GM18868 (cell line): Measurements from ENCODE around the gene RXRG.

Source experiments
- ATAC-seq: cut with Tn5 transposase; IDR thresholded peaks from one replicate; pipeline ENCODE4 v1.9.1; 2021; ENCODE audit warnings: mild to moderate bottlenecking, moderate library complexity; ENCODE audit not compliant: unreplicated experiment

The RXRG gene

DNA sequence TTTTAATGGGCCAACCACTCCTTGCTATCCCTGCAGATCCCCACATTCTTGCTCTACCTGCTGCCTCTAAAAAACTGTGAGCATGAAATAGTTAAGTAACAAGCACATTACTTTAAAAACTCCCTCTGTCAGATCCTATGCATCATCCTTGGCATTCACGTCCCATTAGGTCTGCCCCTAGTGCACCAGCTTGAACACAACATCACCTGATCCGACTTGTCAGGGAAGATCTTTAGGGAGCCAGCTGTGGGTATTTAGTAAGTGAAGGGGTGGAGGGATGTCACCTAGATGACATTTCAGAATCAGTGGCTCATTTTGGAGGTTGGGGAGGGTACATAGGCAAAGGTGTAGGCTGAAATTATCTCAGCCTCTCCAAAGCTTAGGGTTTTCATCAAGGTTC, 33.5 kb downstream of the RXRG start:
- no peak for ATAC-seq

DNA sequence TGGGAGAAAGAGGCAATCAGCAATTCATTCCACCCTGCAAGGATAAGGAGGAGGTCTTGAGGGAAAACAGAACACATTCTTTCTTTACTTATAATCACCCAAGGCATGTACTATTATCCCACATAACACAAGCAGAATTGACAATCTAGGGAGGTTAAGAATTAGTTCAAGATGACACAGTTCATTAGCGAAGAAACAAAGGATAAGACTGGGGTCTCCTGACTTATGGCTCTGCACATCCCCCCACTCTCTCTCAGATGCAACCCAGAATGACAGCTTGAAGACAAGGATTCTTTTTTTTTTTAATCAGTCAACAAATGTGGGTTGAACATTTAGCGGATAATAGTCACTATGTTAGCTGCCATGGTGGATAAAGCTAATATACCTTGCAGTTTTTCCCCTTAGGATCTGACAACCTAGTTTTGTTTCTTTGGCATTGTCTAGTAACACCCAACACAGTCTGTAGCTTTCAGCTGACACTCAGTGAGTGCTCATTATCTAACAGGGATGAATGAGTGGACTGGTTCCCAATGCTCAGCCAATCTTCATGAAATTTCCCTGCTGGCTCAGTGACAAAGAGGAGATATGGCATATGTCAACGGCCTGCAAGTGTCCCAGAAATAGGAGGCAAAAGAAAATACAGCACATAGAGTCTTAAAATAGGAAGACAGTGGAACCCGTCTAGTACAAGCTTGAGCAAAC, 35.1 kb downstream of the RXRG start:
- no peak for ATAC-seq

DNA sequence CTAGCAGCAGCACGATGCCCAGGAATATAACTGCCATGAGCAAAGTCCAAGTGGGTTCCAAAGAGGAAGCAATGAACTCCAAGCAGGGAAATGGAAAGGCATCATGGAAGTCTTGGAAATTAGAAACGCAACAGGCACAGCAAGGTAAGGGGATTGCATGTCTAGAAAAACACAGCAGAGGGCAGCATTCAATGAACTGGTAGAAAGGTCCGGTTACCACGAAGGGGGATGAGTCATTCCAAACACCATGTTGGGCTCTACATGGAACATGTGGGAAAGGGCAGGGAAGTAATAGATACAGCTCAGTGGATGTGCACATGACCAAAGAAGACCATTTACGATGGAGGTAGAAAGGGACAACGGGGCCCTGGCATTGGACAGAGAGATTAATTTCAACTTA, 36.4 kb downstream of the RXRG start:
- no peak for ATAC-seq

DNA sequence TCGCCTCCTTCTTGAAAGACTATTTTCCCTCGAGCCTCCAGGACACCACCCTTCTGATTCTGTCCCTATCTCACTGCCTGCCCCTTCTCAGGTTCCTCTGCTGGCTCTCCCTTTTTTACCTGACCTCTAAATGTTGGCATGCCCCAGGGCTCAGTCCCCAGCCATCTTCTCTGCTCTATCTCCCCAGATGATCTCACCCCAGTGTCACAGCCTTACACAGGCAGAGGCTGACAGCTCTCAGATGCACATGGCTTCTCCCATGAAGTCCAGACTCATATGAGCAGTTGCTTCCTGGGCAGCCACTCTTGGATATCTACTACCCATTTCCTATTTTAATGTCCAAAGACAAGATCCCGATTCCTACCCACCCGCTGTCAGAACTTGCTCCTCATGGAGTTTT, 37.5 kb downstream of the RXRG start:
- ATAC-seq, result no peak

DNA sequence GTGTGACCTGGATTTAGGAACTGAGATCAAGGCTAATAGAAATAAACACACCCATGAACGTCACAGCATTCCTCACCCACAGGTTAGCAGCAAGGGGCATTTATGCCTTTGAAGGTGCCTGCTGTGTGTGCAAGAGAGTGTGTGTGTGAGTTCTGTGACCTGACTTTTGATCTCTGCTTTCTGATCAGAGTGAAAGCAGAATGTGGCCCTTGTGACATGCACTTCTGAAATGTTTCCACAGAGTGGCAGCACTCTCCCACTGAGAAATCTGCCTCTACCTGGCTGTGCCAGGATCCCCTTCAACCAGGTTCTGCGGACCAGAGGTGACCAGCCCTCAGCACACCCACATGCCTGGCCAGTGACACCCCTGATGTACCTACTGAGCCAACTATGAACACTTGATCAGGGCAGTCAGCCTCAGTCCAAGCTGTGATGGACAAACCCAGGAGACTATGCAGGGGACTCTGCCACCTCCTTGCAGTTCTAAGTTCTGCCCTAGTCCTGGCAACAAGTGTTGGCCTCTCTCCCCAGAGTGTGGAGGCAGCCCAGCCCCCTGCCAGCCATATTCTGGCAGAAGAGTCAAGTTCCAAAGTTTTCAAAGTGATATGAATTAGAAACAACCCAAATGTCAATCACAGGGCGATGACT, 41.0 kb downstream of the RXRG start:
- ATAC-seq, result peak; percentile 69

DNA sequence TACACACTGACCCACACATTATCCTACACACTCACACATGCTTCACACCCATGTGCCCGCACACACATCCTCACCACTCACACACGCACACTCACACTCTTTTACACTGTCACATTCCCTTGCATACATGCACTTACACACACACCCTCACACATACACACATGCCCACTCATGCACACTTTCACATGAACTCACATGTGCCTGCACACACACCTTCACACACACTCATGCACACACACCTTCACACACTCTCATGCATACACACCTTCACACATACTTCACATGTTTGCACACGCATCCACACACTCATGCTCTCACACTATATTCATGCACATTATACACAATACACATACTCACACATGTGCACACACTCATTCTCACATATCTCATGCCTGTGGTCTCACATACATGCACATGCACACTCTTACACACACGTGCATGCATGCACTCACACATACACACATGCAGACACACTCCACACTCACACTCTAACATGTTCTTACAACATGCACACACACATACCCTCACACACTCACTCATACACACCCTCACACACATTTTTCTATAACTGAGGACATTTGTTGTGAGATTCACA, 42.3 kb downstream of the RXRG start:
- ATAC-seq, result no peak

DNA sequence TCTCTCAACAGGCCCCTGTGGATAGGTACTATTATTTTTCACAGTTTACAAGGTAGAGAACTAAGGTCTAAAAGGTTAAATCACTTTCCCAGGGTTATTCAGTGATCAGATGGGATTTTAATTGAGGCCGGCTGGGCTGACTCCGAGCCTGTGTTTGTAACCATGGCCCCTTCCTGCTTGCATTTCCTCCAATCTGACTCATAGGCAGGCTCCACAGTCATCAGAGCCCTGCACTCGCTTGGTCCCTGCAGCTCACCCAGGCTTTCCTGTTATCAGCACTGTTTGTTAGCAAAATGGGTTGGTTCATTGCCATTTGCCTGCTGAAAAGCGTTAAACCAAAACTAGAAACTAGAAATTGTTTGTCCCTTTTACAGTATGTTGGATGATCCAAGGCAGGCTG, 47.0 kb downstream of the RXRG start:
- no peak for ATAC-seq

DNA sequence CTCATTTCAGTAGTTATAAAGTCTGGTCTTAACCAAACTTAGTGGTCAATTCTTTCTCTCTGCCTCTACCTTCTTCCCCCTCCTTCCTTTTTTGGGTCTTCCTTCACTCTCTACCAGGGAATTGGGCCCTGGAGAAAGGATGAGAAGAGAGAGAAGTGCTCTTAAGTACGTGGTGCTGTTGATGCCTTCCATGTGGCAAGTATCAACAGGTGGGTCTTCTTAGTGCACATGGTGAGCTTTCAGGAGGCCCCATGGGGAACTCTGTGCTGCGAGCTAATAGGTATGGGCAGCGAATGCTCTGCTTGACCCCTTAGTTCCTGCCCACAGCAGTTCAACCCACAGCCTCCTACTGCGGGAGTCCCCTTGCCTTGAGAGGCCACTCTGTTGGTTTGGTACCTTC, 49.0 kb downstream of the RXRG start:
- no peak for ATAC-seq

DNA sequence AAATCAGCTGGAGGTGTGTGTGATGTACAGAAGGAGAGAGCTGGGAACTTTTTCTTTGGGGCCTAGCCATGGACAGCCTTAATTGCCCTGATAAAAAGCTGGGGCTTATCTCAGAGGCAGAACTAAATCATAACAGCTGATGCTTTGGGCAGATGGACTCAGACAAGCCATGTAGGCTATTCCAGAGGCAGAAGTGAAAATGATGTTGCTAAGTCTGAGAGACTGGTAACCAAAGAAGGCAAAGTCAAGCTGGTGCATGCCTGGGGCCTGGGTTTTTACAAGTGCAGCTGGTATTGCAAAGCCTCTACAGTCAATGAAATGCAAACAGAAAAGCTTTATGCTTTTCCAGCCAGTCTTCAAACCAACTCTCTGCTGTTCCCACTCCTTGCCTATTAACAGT, 49.4 kb downstream of the RXRG start:
- ATAC-seq, result peak; percentile 42

DNA sequence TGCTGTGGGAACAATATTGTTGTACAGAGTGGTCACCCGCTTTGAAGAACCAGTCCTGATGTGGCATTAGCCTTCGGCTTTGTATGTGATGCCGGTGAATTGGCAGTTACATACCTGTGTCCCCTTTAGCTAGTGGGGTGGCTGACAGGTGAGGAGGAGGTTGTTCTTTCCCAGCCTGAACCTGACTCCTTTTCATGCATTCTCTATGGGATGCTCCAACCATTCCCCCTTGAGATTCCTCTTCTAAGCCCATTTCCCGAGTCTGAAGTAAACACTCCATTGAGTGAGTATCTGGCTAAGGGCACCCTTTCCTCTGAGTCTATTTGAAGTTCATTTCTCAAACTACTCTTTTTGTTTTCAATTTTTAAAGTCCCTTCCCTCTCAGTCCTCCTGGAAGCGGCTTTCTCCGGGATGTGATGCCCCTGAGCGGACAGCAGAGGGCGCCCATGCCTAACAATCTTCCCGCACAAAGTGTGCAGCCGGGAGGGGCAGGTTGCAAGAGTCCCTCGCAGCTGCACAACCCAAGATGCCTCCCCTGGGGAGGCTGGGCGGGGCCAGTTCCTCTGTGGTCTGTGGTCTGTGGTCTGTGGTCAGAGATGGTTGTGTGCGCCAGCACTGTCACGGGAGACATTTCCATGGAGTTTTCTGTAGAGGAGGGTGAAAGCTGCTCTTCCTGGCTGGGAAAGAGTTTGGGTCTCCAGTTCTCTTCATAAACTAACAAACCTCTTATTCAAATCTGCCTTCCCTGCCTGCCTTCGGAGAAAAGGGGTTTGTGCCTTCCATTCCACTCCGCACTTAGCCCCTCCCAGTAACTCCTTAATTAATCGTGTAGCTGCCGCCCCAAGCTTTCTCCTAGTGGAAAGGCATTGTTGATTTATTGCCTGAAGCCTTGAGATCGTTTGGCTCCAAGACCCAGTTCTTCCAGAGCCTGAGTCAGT, 52.0 kb downstream of the RXRG start:
- ATAC-seq, result peak; percentile 97

DNA sequence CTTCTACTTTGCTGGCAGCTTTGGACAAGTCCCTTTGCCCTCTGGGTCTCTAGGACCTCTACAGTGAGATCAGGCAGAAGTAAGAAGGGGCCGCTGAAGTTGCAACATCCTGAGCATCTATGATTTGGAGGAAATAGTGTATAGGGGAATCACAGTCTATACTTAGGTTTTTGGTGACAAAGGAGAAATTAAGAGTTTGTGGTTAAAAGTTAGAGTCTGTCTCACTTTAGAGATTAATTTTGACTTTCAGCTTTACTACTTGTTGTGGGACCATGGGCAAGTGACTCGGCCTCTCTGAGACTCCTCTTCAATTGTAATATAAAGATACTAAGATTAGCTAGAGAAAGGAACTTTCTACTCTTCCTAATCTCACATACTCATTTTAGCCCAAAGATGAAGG, 55.3 kb downstream of the RXRG start:
- no peak for ATAC-seq

DNA sequence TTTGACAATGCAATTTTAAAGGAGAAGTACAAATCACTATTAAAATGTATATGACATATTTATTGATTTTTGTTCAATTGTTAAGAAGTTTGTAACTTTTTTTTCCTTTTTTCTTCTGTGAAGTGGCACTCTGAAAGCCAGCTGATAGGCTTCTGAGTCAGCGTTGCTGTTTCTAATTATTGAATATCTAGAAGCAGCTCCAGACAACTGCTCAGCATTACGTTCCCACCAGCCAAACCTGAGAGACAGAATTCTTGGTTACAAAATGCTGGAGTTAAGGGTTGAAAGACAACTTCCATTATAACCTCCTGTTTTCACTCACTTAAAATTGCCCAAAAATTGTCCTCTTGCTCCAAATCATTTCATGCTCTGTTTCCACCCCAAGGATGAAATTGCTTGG, 57.0 kb downstream of the RXRG start:
- ATAC-seq, result no peak

DNA sequence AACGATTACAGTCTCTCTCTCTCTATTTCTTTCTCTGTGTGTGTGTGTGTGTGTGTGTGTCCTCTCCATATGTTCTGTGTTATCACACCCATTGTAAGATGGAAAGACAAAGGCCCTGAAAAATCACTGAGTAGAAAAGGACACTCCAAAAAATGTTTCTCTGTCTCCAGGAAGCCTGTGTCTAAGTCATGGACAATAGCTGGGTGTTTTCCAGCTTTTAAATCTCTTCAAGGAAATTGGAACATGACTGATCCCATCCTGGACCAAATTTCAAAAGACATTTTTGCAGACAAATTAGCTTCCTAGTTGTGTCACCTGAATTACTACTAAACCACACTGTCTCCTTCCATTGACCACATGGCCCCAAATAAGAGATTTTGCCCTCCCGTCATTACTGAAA, 57.4 kb downstream of the RXRG start:
- no peak for ATAC-seq

DNA sequence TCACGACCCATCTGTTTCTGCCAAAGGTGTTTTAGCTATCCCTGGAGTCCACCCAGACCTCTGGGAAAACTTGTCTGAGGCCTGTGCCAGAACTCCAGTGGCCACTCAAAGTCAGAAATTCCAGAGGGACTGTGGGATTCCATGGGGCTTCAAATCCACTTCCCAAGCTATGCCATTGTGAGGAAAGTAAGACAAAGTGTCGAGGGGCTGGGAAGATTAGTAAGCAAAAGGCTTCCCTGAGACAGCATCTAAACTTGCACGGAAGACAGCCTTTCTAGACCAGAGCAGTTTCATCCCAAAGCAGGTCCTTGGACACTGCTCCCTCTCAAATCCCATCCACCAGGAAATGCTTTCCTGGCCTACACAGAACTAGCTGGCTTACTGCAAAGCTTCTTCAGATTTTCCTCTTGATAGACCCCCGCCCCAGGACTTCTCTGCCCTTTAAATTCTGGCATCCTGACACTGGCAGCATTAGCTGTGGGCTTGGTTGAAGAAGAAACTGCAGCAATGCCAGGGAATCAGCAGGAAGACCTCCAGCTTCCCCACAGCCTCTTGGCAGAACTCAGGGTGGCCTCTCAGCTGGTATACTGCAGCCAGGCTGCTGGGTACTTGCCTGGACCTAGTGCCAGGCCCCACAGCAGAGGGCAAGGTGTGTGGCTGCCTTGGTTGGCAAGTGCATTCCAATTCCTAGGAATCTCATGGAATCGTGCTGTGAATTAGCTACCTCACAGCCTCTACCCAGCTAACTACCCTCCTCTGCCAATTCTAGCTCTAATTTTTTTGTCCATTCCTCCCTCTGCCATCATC, 61.1 kb downstream of the RXRG start:
- ATAC-seq, result no peak

DNA sequence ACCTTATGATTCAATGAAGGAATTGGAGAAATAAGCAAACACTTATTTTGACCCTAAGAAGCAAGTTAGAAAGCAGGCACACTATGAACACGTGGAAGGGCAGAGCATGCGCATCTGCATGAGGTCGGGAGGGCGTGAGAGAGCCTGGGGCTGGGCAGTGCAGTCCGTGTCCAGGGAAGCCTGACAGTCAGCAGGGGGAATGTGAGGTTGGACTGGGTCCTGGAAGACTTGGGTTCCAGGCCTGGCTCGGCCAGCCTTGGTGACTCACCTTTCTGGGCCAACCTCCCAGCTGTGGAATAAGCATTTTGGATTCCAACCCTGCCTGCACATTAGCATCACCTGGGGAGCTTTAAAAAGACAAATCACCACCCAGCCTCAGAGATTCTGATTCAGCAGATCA, 61.9 kb downstream of the RXRG start:
- ATAC-seq, result no peak

DNA sequence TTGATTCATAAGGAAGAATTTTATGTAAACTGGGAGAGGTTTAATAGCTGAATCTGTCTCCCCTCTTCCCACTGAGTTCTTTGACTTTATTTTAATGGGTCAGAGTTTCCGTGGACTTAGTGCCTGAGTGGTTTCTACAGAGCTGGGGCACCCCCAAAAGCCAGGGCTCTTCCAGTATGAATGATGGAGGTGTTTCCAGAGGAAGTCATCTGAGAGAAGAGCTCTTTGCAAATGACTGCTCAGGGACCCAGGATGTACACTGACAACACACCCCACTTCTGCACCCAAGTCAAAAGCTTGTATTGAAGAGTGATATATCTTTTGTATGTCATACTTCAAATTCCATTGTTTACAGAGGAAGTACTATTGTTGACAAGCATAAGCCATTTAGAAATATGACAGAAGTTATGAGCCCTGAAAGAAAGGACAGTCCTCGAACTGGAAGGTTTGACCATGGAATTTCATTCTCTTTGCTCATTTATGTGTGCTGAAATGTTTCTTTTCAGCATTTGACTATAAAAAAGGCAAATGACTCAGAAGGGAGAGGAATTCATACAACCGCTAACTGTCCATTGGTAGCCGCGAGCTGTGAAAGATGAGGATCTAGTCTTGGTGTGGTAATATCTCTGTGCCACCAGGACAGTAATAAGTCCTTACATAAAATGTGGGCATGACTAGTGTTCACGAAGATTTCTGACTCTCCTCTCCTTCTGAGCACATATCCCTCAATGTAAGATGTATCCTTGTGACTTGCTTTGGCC, 63.0 kb downstream of the RXRG start:
- ATAC-seq, result no peak

DNA sequence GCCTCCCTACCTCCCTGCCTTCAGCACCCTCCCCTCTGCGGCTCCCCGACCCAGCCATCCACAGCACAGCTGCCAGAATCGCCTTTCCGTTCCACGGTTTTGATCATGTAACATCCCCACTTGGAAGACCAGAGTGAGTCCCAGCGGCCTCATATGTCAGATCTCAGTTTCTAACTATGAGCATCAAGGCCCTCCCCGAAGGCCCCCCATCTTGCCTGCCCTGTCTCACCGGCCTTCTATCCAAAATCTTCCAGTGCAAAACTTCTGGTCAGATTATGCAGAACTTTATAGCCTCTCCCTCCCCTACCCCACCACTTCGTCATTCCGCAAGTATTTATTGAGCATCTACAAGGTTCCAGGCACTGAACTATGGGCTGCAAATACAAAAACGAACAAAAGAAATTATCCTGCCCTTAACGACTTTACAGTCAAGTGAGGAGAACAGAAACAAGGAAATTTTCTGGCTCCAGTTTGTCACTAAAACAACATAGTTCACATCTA, 68.1 kb downstream of the RXRG start:
- ATAC-seq, result no peak

DNA sequence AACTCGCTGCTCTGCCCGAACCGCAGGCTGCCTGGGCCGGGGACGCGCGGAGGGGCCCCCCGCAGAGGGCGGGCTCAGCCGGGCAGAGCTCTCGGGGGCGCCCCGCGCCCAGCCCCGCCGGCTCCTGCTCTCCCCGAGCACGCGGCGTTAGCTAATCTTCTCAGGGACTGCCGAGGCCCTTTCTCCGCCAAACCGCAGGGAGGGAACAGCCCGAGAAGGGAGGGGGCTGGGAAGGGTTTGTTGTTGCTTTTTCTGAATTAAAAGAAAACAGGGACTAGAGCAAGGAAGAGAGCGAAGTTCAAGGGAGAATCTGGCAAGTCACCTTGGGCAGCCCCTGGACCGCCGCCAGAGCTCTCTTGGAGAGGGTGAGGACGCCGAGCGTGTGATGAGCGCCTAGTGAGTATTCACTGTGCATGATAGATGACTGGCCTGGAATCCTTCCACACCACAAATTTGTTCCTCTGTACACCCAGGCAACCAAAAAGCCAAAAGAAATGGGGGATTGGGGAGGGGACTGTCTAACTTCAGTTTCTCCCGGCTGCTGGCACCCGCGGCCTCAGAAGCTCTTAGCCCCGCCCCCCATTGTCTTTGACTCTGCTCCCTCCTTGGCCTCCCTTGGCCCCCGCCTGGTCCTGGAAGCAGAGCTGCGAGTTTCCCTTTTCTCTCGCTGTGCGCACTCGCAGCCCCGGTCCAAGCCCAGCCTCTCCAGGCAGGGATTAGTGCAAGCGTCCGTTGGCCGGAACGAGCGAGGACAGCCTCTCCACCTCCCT, 68.7 kb downstream of the RXRG start:
- peak; percentile 68 for ATAC-seq

DNA sequence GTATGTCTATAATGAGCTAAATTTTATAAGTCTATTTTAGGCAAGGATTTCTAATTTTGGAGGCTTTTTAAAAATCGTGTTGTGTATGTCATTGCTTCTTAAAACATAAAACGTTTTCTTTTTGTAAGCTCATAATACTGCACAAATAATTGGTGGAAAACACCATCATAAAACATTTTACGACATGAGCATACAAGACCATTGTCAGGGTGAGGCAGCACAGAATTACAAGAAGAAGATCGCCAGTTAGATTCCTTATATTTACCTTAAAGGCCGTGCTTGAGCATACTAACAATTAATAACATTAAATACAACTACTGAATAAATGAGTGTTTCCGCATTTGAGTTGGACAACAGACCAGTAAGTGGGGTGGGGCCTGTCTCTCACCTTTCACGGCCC, 69.3 kb downstream of the RXRG start:
- no peak for ATAC-seq
